Stimulated activated CD4-positive, alpha-beta T cell treated with anti-CD3 and anti-CD28 coated beads, Interleukin-1b, Interleukin-23, amount 100 ng/mL, for 24 hours (primary cell): ENCODE data around the gene KCNJ14.

Source experiments
- DNase-seq, 4 experiments: peaks; one replicate each; pipeline ENCODE4 v3.0.0-alpha.2; 2020; ENCODE audit warnings: low read depth in 4 of 4, low spot score in 1 of 4

Gene KCNJ14

GRCh38 chr19:48469934-48470680, 14.7 kb downstream of the KCNJ14 start:
- DNase-seq: no peak

- DNase-seq: no peak
Observed at GRCh38 chr19:48470856-48471255, 15.5 kb downstream of the KCNJ14 start.

GRCh38 chr19:48471836-48472235, 16.5 kb downstream of the KCNJ14 start:
- no peak for DNase-seq

- no peak for DNase-seq
Observed at GRCh38 chr19:48473161-48473966, 18.0 kb downstream of the KCNJ14 start.

GRCh38 chr19:48474084-48474592, 18.8 kb downstream of the KCNJ14 start:
- no peak for DNase-seq

GRCh38 chr19:48475369-48476068, 20.1 kb downstream of the KCNJ14 start:
- DNase-seq: no peak

GRCh38 chr19:48476176-48476575, 20.8 kb downstream of the KCNJ14 start:
- no peak for DNase-seq

GRCh38 chr19:48477067-48477685, 21.8 kb downstream of the KCNJ14 start:
- no peak for DNase-seq

- DNase-seq: no peak
Observed at GRCh38 chr19:48477698-48478338, 22.4 kb downstream of the KCNJ14 start.

GRCh38 chr19:48478339-48479256, 23.2 kb downstream of the KCNJ14 start:
- no peak for DNase-seq

- no peak for DNase-seq
Observed at GRCh38 chr19:48479686-48480085, 24.3 kb downstream of the KCNJ14 start.

GRCh38 chr19:48480183-48480557, 24.8 kb downstream of the KCNJ14 start:
- no peak for DNase-seq

- peak in 2 of 4 experiments; percentile 26 to 39 for DNase-seq
Observed at GRCh38 chr19:48480558-48481500, 25.5 kb downstream of the KCNJ14 start.

GRCh38 chr19:48481846-48482639, 26.7 kb downstream of the KCNJ14 start:
- DNase-seq: no peak

- DNase-seq: no peak
Observed at GRCh38 chr19:48483301-48483700, 27.9 kb downstream of the KCNJ14 start.

- DNase-seq: no peak
Observed at GRCh38 chr19:48484247-48484893, 29.0 kb downstream of the KCNJ14 start.

GRCh38 chr19:48484931-48485612, 29.7 kb downstream of the KCNJ14 start:
- no peak for DNase-seq
